OCI-LY1 (cell line): Measurements from ENCODE around the gene CIZ1.
A peak's percentile ranks its signal among the peaks of the same experiment; 100 is the strongest.

Source experiments
- H2AFZ ChIP-seq: fragments of 200-600 bp; sonication (generic), shearing (Covaris generic); 2 replicates; pipeline ENCODE4 v1.6.0; 2014; ENCODE audit warnings: antibody characterized with exemption, mild to moderate bottlenecking, low read length
- H3F3A ChIP-seq: fragments of 200-600 bp; sonication (generic), shearing (Covaris generic); 2 replicates; pipeline ENCODE4 v1.6.0; 2014; ENCODE audit warnings: mild to moderate bottlenecking, antibody characterized with exemption, low read length, moderate library complexity; ENCODE audit not compliant: insufficient read depth
- H3K27ac ChIP-seq: fragments of 200-600 bp; sonication (generic); 2 replicates; pipeline ENCODE4 v1.5.1; 2014; ENCODE audit warnings: low read length, mixed run types, mild to moderate bottlenecking, low read depth; ENCODE audit not compliant: poor library complexity, severe bottlenecking
- H3K27me3 ChIP-seq: fragments of 200-600 bp; sonication (generic); 2 replicates; pipeline ENCODE4 v1.6.0; 2014; ENCODE audit warnings: antibody characterized with exemption, mild to moderate bottlenecking, low read length, moderate library complexity; ENCODE audit not compliant: insufficient read depth
- H3K36me3 ChIP-seq: fragments of 200-600 bp; sonication (generic); 2 replicates; pipeline ENCODE4 v1.6.1; 2014; ENCODE audit warnings: mild to moderate bottlenecking, antibody characterized with exemption, low read length, moderate library complexity, mixed read lengths; ENCODE audit not compliant: insufficient read depth
- H3K4me1 ChIP-seq: fragments of 200-600 bp; sonication (generic); 2 replicates; pipeline ENCODE4 v1.5.1; 2014; ENCODE audit warnings: mild to moderate bottlenecking, low read length, moderate library complexity; ENCODE audit not compliant: insufficient read depth, severe bottlenecking
- H3K4me2 ChIP-seq: fragments of 200-600 bp; sonication (generic), shearing (Covaris generic); 2 replicates; pipeline ENCODE4 v1.6.1; 2014; ENCODE audit warnings: low read length
- H3K4me3 ChIP-seq: fragments of 200-600 bp; sonication (generic); 2 replicates; pipeline ENCODE4 v1.5.1; 2014; ENCODE audit warnings: low read length, low read depth, mild to moderate bottlenecking, mixed read lengths; ENCODE audit not compliant: poor library complexity, severe bottlenecking
- H3K79me2 ChIP-seq: fragments of 200-600 bp; shearing (Covaris generic); 2 replicates; pipeline ENCODE4 v1.6.1; 2016; ENCODE audit warnings: mixed run types, low read length, mixed read lengths; ENCODE audit not compliant: insufficient read depth
- H3K9ac ChIP-seq: fragments of 200-600 bp; sonication (generic), shearing (Covaris generic); 2 replicates; pipeline ENCODE4 v1.6.1; 2014; ENCODE audit warnings: mild to moderate bottlenecking, low read length, mixed read lengths
- H3K9me2 ChIP-seq: fragments of 200-600 bp; sonication (generic), shearing (Covaris generic); 2 replicates; pipeline ENCODE4 v1.6.1; 2014; ENCODE audit warnings: low read depth, mild to moderate bottlenecking, low read length, mixed read lengths
- H3K9me3 ChIP-seq: fragments of 200-600 bp; shearing (Covaris generic); 2 replicates; pipeline ENCODE4 v1.6.1; 2014; ENCODE audit warnings: low read length, mixed read lengths
- H4K20me1 ChIP-seq: fragments of 200-600 bp; sonication (generic), shearing (Covaris generic); 2 replicates; pipeline ENCODE4 v1.6.0; 2016; ENCODE audit warnings: mild to moderate bottlenecking, low read length; ENCODE audit not compliant: insufficient read depth
- CTCF ChIP-seq: fragments of 200-600 bp; sonication (generic), shearing (Covaris generic); IDR thresholded peaks from 2 replicates; pipeline ENCODE4 v1.5.1; 2017; ENCODE audit warnings: mild to moderate bottlenecking, antibody characterized with exemption, low read length, moderate library complexity, mixed read lengths
- EZH2 ChIP-seq: fragments of 200-600 bp; sonication (generic), shearing (Covaris generic); IDR thresholded peaks from 2 replicates; pipeline ENCODE4 v1.8.0; 2017; ENCODE audit warnings: borderline replicate concordance, mixed run types, mild to moderate bottlenecking, antibody characterized with exemption, low read length, moderate library complexity, mixed read lengths

CIZ1 gene

GRCh38 chr9:128193469-128194096, 2.2 kb upstream of the CIZ1 start:
- Histone ChIP-seq H3K9me2 (no peaks in the 10 kb centered on the region), H3F3A (0 out of 2 replicates have a peak, but pooled peaks cover 4% of the 10 kb centered on the region), H3K36me3 (peaks cover 5% of the 10 kb centered on the region), H3K4me3 (no peak overlapping the region), H3K9me3 (no peaks in the 10 kb centered on the region), H3K4me1 (peaks cover 23% of the 10 kb centered on the region), H4K20me1 (no peaks in the 10 kb centered on the region), H3K9ac (no peak overlapping the region), H2AFZ (no peak overlapping the region), H3K27me3 (0 out of 2 replicates have a peak, but pooled peaks cover 6% of the 10 kb centered on the region), H3K79me2 (no peaks in the 10 kb centered on the region), H3K27ac (no peak overlapping the region), H3K4me2 (no peak overlapping the region)
- TF ChIP-seq CTCF (no peak), EZH2 (no peak)

- peaks cover 5% of the 10 kb centered on the region for H3K36me3 ChIP-seq
- H3K27ac ChIP-seq: no peak overlapping the region
- 0 out of 2 replicates have a peak, but pooled peaks cover 4% of the 10 kb centered on the region for H3F3A ChIP-seq
- no peak overlapping the region for H2AFZ ChIP-seq
- H3K4me2 ChIP-seq: peak overlapping the region; percentile 95
- H4K20me1 ChIP-seq: no peaks in the 10 kb centered on the region
- no peaks in the 10 kb centered on the region for H3K79me2 ChIP-seq
- H3K4me3 ChIP-seq: peak overlapping the region; percentile 94
- no peak overlapping the region; the same call in 1 of the 2 replicates for H3K9ac ChIP-seq
- H3K9me2 ChIP-seq: no peaks in the 10 kb centered on the region
- H3K27me3 ChIP-seq: 0 out of 2 replicates have a peak, but pooled peaks cover 6% of the 10 kb centered on the region
- TF ChIP-seq EZH2 (no peak), CTCF (peak; percentile 49)
- no peaks in the 10 kb centered on the region for H3K9me3 ChIP-seq
- H3K4me1 ChIP-seq: peaks cover 23% of the 10 kb centered on the region
Observed at GRCh38 chr9:128192601-128193371, 1.4 kb upstream of the CIZ1 start.

GRCh38 chr9:128190516-128191405, 611 bp downstream of the CIZ1 start:
- H2AFZ ChIP-seq: peak overlapping the region; percentile 52; the same call in 1 of the 2 replicates
- H3K4me2 ChIP-seq: peak overlapping the region; percentile 95
- 0 out of 2 replicates have a peak, but pooled peaks cover 4% of the 10 kb centered on the region for H3F3A ChIP-seq
- peak overlapping the region; percentile 94 for H3K4me3 ChIP-seq
- H3K27me3 ChIP-seq: no peaks in the 10 kb centered on the region
- H3K4me1 ChIP-seq: peaks cover 23% of the 10 kb centered on the region
- H3K9me2 ChIP-seq: no peaks in the 10 kb centered on the region
- H3K9me3 ChIP-seq: no peaks in the 10 kb centered on the region
- peaks cover 9% of the 10 kb centered on the region for H3K36me3 ChIP-seq
- H3K27ac ChIP-seq: peak overlapping the region; percentile 36
- peak overlapping the region; percentile 90 for H3K9ac ChIP-seq
- no peaks in the 10 kb centered on the region for H3K79me2 ChIP-seq
- TF ChIP-seq CTCF (no peak), EZH2 (no peak)
- no peaks in the 10 kb centered on the region for H4K20me1 ChIP-seq
